SK-MEL-5 (cell line): Measurements from ENCODE around the gene SLC39A13. TPM values are rescaled to one million over a fixed set of nuclear protein-coding genes. Genes with fewer than 3 reads are reported as not detected.
A peak's percentile ranks its signal among the peaks of the same experiment; 100 is the strongest.
"Not testable (repeated sequence)": the region's sequence is repeated elsewhere in the genome, so short reads cannot be mapped to it uniquely, and the experiment has no call there.

Experiments used
- DNase-seq: peaks from one replicate; pipeline ENCODE4 v3.0.0-alpha.2; 2016; ENCODE audit warnings: low read depth, low spot score
- in situ Hi-C: cut with HindIII; loops from 2 replicates; pipeline ENCODE4 v1.10.0; 2016; ENCODE audit warnings: low sequenced_read_pairs, high pct_unique_total_duplicates, low pct_unique_long_range_greater_than_20kb
- total RNA-seq: library from RNA; depleted of rRNA; stranded (reverse); fragments of >200 nt; shearing (Covaris generic); gene quantifications from 2 replicates; pipeline ENCODE4 v1.2.3, GENCODE V29; 2014

Gene SLC39A13
- total RNA-seq, 1 experiment from 2014 or later: 34.9 TPM

GRCh38 chr11:47436726-47437125, 28.3 kb downstream of the SLC39A13 start:
- in situ Hi-C loops: no loop called here
- DNase-seq: no peak

DNA sequence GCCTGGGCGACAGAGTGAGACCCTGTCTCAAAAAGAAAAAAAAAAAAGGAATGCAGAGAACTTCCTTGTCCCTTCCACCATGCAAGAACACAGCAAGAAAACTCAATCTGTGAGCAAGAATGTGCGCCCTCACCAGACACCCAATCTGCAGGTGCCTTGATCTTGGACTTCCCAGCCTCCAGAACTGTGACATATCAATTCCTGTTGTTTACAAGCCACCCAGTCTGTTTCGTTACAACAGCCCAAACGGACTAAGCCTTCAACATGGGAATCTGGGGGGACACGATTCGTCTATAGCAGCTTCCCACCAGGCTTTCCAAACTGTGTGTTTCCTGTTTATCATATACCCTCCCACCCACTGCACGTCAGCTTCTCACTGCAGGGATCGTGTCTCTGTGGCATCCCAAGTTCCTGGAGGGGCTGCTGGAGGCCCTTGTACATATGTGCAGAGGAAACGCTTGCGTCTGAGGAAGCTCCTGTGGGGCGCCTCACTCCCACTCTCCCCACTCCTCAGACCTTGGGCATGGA, 28.9 kb downstream of the SLC39A13 start:
- in situ Hi-C loops: no loop called here
- DNase-seq: no peak

GRCh38 chr11:47437746-47438418, 29.5 kb downstream of the SLC39A13 start:
- DNase-seq: no peak
- in situ Hi-C loops: no loop called here

- in situ Hi-C loops: no loop called here
- DNase-seq: no peak
Measured at GRCh38 chr11:47438721-47439120, 30.3 kb downstream of the SLC39A13 start.

DNA sequence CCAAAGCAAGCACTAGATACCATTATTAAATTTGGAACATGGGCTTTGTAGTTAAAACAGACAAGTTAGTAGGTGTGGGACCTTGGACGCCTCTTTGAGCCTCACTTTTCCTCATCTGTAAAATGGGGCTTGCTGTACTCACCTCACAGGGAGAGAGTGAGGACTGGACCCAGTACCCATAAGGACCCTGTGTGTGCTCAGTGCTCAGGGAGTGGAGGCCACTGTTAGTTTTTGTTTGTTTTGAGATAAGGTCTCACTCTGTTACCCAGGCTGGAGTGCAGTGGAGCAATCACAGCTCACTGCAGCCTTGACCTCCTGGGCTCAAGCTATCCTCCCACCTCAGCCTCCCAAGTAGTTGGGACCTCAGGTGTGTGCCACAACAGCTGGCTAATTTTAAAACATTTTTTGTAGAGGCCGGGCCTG, 31.7 kb downstream of the SLC39A13 start:
- in situ Hi-C loops: no loop called here
- DNase-seq: no peak

- in situ Hi-C loops: no loop called here
- DNase-seq: no peak
Measured at GRCh38 chr11:47441421-47441820, 33.0 kb downstream of the SLC39A13 start.

- DNase-seq: no peak
- in situ Hi-C loops: no loop called here
Measured at GRCh38 chr11:47442514-47442913, 34.1 kb downstream of the SLC39A13 start.

DNA sequence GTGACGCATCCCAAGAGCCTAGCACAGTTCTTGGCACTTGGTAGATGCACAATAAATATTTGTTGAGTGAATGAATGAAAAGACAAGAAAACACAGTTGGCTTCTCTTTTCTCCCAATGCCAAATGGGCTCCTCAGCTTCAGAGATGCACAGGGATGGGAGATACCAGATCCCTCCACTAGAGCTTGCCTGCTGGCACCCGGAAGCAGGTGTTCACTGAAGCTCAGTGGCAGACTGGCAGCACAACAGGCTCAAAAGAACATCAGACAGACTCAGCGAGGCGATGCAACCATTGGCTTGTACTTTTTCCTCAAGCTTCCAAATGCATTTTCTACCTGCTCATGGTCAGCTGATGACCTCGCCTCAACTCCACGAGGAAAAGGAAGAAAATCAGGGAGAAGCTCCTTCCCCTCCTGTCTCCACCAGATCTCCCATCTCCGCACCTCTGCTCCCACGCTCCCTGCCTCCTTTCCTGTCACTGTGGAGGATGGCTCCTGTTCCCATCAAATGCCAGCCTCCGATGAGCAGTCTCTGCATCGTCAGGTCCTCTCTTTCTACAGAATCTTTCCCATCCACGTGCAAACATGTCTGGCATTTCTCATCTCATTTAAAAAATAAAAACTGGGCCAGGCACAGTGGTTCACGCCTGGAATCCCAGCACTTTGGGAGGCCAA, 34.8 kb downstream of the SLC39A13 start:
- in situ Hi-C loops: no loop called here
- peak; percentile 55 for DNase-seq

GRCh38 chr11:47443817-47444216, 35.4 kb downstream of the SLC39A13 start:
- in situ Hi-C loops: no loop called here
- no peak for DNase-seq

DNA sequence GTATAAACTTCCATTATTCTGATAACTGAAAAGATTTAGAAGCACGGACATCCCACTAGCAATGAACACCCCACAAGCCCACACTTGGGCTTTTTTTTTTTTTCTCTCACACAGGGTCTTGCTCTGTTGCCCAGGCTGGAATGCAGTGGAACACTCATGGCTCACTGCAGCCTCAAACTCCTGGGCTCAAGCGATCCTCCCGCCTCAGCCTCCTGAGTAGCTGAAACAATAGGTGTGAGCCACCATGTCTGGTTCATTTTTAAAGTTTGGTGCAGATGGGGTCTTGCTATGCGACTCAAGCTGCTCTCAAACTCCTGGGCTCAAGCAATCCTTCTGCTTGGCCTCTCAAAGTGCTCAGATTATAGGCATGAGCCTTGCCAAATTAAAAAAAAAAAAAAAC, 37.5 kb downstream of the SLC39A13 start:
- in situ Hi-C loops: no loop called here
- no peak for DNase-seq

- no peak for DNase-seq
- in situ Hi-C loops: no loop called here
Measured at GRCh38 chr11:47446833-47447232, 38.4 kb downstream of the SLC39A13 start.

DNA sequence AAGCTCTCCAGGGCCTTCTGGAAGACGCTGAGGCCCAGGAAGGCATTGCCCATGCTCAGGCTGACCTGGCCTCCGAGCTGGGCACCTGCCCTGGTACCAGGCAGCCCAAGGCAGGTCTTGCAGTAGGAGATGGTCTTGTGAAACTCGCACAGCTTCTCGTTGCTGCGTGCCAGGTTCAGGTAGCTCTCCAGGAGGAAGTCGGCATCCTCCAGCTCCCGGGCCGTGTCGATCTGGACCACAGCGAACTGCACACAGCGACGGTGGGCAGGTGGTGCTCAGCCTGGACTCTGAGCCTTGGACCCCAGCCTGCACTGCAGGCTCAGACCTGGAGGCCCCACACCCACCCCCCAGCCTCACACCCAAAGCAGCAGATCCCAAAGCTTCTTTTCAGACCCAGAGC, 39.5 kb downstream of the SLC39A13 start:
- no peak for DNase-seq
- in situ Hi-C loops: no loop called here

GRCh38 chr11:47448566-47449427, 40.4 kb downstream of the SLC39A13 start, which contains the start of gene RAPSN:
TSS of gene RAPSN (minus strand) at chr11:47449136. CDS start at chr11:47448964, 172 bp downstream.
- in situ Hi-C loops: no loop called here
- DNase-seq: no peak

- no peak for DNase-seq
- in situ Hi-C loops: no loop called here
Measured at GRCh38 chr11:47449541-47449940, 41.2 kb downstream of the SLC39A13 start.

GRCh38 chr11:47451436-47451835, 43.0 kb downstream of the SLC39A13 start:
- in situ Hi-C loops: no loop called here
- no peak for DNase-seq

DNA sequence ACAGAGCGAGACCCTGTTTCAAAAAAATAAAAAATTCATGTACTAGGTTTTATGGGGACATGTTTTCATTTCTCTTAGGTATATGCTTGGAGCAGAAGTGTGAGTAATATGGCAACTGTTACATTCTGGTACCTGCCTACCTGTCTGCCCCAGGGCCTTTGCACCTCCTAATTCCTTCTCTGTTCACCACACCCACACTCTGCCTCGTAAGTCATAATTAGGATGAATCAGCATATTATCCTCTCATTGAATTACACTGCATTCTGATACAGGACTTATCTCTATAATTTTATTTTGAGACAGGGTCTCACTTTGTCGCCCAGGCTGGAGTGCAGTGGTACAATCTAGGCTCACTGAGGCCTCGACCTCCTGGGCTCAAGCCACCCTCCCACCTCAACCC, 43.6 kb downstream of the SLC39A13 start:
- no peak for DNase-seq
- in situ Hi-C loops: no loop called here

DNA sequence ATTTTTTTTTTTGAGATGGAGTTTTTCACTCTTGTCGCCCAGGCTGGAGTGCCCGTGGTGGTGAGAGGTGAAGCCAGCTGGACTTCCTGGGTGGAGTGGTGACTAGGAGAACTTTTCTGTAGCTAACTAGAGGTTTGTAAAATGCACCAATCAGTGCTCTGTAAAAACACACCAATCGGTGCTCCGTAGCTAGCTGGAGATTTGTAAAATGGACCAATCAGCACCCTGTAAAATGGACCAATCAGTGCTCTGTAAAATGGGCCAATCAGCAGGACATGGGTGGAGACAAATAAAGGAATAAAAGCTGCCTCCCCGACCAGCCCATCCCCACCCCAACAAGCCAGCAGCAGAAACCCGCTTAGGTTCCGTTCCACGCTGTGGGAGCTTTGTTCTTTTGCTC, 45.0 kb downstream of the SLC39A13 start:
- in situ Hi-C loops: no loop called here
- peak; percentile 30 for DNase-seq

DNA sequence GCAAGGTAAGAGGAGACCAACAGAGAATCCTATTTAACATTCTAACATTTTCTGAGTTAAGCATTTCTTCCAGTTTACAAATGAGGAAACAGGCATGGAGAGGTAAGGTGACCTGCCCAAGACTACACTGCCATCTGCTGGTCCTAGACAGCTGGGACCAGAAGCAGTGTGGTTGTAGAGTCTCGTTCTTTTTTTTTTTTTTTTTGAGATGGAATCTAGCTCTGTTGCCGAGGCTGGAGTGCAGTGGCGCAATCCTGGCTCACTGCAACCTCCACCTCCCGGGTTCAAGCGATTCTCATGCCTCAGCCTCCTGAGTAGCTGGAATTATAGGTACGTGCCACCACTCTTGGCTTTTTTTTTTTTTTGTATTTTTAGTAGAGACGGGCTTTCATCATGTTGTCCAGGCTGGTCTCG, 45.9 kb downstream of the SLC39A13 start:
- in situ Hi-C loops: not testable (repeated sequence)
- DNase-seq: peak; percentile 85
